Right lobe of liver (tissue), 4 donors: ENCODE results near the gene CANX.

Experiments used
- CTCF ChIP-seq, 4 donors: fragments of 200-600 bp in 3 of 4; fragments of 450-650 bp in 1 of 4; IDR thresholded peaks; one replicate each; pipeline versions ENCODE4 v1.5.1 to v1.8.0; 2016 to 2022; ENCODE audit warnings: antibody characterized with exemption in 4 of 4, mild to moderate bottlenecking in 2 of 4
- POLR2A ChIP-seq: fragments of 450-650 bp; IDR thresholded peaks from one replicate; pipeline ENCODE4 v1.6.1; 2017; ENCODE audit warnings: antibody characterized with exemption, mild to moderate bottlenecking
- donor health status: DM: no; HTN: no; CAD: no.
- donor health status: DM: no; HTN: no; CAD: no.
- donor health status: DM: no; HTN: yes; CAD: no.

- TF ChIP-seq CTCF (IDR thresholded peaks at IDR 0.05) (no peak), POLR2A (no peak)
These were observed 25.4 kb downstream of the CANX start for GRCh38 chr5:179724163-179724562.
